Esophagus squamous epithelium (tissue), 4 donors: ENCODE results near the gene KIAA0513.

Source experiments
- POLR2A ChIP-seq, 4 donors: fragments of 450-650 bp; IDR thresholded peaks; one replicate each; pipeline ENCODE4 v1.6.1; 2017; ENCODE audit warnings: antibody characterized with exemption in 4 of 4, mild to moderate bottlenecking in 4 of 4, moderate library complexity in 3 of 4
- TF ChIP-seq, protein P1 (sequence below), 6 experiments: fragments of 450-650 bp in 4 of 6; fragments of 200-600 bp in 2 of 6; sonication (generic) in 2 of 6; IDR thresholded peaks; one replicate each; pipeline ENCODE4 v1.5.1; 2016 to 2019; ENCODE audit warnings: antibody characterized with exemption in 6 of 6, mild to moderate bottlenecking in 4 of 6, moderate library complexity in 4 of 6

DNA sequence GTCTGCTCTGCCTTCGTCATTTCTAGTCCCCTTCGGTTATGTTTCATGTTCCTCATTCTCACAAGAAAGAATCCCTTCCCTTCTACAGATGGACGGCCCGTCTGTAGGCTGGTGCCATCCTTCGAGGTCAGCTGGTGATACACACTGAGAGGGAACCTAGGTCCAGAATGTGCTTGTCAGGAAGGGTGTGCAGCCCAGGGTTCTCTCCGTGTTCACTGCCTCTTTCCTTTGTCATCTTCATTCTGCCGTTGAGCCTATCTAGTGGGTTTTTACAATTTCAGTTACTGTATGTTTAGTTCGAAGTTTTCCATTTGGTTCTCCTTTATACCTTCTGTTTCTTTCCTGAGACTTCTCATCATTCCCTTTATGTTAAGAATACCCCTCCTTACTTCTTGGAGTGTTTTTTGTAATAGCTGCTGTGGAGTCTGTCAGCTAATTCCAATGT lies 18.9 kb downstream of the KIAA0513 start:
- TF ChIP-seq, protein P1, sequence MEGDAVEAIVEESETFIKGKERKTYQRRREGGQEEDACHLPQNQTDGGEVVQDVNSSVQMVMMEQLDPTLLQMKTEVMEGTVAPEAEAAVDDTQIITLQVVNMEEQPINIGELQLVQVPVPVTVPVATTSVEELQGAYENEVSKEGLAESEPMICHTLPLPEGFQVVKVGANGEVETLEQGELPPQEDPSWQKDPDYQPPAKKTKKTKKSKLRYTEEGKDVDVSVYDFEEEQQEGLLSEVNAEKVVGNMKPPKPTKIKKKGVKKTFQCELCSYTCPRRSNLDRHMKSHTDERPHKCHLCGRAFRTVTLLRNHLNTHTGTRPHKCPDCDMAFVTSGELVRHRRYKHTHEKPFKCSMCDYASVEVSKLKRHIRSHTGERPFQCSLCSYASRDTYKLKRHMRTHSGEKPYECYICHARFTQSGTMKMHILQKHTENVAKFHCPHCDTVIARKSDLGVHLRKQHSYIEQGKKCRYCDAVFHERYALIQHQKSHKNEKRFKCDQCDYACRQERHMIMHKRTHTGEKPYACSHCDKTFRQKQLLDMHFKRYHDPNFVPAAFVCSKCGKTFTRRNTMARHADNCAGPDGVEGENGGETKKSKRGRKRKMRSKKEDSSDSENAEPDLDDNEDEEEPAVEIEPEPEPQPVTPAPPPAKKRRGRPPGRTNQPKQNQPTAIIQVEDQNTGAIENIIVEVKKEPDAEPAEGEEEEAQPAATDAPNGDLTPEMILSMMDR (IDR thresholded peaks at IDR 0.05) = no peak
- TF ChIP-seq POLR2A (IDR thresholded peaks at IDR 0.05) = no peak
